ENCODE data around the gene CNTN5. TPM values are rescaled to one million over a fixed set of nuclear protein-coding genes. Genes with fewer than 3 reads are reported as not detected.

Gene CNTN5
- total and polyA plus RNA-seq, 10 of the 15 experiments (the other 5 are each of a cell fraction or from before 2014, with no cell fraction given): 0.01 TPM; not detected in 9

DNA sequence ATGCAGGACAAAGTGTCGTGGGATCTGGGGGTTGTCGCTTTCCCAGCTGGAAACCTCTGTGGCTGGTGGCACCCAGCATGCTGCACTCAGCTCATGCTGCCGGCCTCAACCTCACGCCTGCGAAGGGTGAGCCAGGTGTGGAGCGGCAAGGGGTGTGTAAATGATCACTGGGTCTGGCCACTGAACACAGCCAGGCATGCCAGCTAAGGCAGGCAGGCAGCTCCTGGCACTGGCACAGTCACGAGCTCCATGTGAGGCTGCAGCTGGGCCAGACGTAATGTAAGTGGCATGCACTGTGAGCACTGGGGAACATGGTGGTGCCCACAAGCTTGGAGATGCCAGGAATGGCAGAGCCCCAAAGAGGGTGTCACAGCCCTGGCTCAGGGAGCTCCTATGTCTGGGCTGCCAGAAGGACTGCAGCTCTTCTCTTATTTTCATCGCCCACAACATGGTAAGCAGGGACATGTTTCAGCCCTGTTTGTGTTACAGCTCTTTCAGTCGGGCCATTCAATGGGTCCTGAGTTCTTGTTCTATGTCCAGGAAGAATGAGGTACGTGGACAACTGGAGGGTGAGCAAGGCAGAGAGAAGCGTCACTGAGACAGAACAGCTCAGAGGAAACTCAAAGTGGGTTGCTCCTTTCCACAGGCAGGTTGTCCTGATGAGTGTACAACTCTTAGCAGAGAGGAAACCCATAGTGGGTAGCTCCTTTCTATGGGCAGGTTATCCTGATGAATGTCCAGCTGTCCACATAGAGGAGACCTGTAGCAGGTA lies 403.8 kb downstream of the CNTN5 start:
- in situ Hi-C loops (cut with MboI): no loop called here
- Histone ChIP-seq H3K4me3 (no peak overlapping the region), H2AFZ (ENCODE audit: control insufficient read depth, low read depth, low read length) (no peak overlapping the region), H3K4me1 (ENCODE audit: control insufficient read depth, insufficient read depth, low read length) (no peaks in the 10 kb centered on the region), H3K27ac (ENCODE audit: control insufficient read depth, insufficient read depth) (no peak overlapping the region), H4K20me1 (ENCODE audit: control insufficient read depth, insufficient read depth) (no peaks in the 10 kb centered on the region), H3K9ac (ENCODE audit: control insufficient read depth, insufficient read depth, low read length) (no peak overlapping the region), H3K36me3 (ENCODE audit: control insufficient read depth in 2 of 2, insufficient read depth in 2 of 2, low read length in 1 of 2) (no peaks in the 10 kb centered on the region), H3K27me3 (replicated peaks in 1 of 2; ENCODE audit: control insufficient read depth in 2 of 2, insufficient read depth in 2 of 2, low read length in 1 of 2) (no peaks in the 10 kb centered on the region), H3K4me2 (ENCODE audit: control insufficient read depth, insufficient read depth) (no peak overlapping the region), H3K9me3 (replicated peaks; ENCODE audit: control insufficient read depth, insufficient read depth, low read length) (no peaks in the 10 kb centered on the region), H3K79me2 (ENCODE audit: control insufficient read depth, insufficient read depth, low read length) (no peaks in the 10 kb centered on the region)
- ChIA-PET POLR2A (no interaction called here), SMC1A (ENCODE audit: uncharacterized antibody, unreplicated experiment) (no interaction called here), CTCF (interaction anchor here (1.2 kb wide), 1 partner anchor 13 kb away, joined by 3 read pairs; no protein-coding TSS in a partner anchor), RAD21 (ENCODE audit: unreplicated experiment) (no interaction called here)
- no peak for DNase-seq (ENCODE audit: low read depth, low spot score)
- no TSS peak for BruUV-seq (replicated peaks)
- FAIRE-seq: no peak
- intact Hi-C loops (cut with micrococcal nuclease; ENCODE audit: unreplicated experiment): no loop called here
- 48% methylated on average over 12 of the region's 12 CpGs for WGBS (ENCODE audit: insufficient coverage, insufficient replicate concordance, low lambda C conversion rate, missing lambda C conversion rate)
- ATAC-seq: no peak
- TF ChIP-seq, protein P1, sequence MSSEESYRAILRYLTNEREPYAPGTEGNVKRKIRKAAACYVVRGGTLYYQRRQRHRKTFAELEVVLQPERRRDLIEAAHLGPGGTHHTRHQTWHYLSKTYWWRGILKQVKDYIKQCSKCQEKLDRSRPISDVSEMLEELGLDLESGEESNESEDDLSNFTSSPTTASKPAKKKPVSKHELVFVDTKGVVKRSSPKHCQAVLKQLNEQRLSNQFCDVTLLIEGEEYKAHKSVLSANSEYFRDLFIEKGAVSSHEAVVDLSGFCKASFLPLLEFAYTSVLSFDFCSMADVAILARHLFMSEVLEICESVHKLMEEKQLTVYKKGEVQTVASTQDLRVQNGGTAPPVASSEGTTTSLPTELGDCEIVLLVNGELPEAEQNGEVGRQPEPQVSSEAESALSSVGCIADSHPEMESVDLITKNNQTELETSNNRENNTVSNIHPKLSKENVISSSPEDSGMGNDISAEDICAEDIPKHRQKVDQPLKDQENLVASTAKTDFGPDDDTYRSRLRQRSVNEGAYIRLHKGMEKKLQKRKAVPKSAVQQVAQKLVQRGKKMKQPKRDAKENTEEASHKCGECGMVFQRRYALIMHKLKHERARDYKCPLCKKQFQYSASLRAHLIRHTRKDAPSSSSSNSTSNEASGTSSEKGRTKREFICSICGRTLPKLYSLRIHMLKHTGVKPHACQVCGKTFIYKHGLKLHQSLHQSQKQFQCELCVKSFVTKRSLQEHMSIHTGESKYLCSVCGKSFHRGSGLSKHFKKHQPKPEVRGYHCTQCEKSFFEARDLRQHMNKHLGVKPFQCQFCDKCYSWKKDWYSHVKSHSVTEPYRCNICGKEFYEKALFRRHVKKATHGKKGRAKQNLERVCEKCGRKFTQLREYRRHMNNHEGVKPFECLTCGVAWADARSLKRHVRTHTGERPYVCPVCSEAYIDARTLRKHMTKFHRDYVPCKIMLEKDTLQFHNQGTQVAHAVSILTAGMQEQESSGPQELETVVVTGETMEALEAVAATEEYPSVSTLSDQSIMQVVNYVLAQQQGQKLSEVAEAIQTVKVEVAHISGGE (CRISPR knock-in tag; IDR thresholded peaks at IDR 0.05): no peak
- TF ChIP-seq EP300 (IDR thresholded peaks at IDR 0.05; ENCODE audit: borderline replicate concordance in 1 of 2, control insufficient read depth in 1 of 2, low read depth in 2 of 2, low read length in 2 of 2) (no peak), SUPT20H (IDR thresholded peaks at IDR 0.05; ENCODE audit: borderline replicate concordance, control insufficient read depth, low read depth, low read length) (no peak), GABPA (IDR thresholded peaks at IDR 0.05; ENCODE audit: low read depth) (no peak), MEF2B (IDR thresholded peaks at IDR 0.05; ENCODE audit: partially characterized antibody, poor library complexity, severe bottlenecking) (no peak), STAT3 (IDR thresholded peaks at IDR 0.05; ENCODE audit: low read depth, low read length) (no peak), CHD2 (IDR thresholded peaks at IDR 0.05; ENCODE audit: borderline replicate concordance, low read depth, low read length) (no peak)
- TF ChIP-seq, protein P2, sequence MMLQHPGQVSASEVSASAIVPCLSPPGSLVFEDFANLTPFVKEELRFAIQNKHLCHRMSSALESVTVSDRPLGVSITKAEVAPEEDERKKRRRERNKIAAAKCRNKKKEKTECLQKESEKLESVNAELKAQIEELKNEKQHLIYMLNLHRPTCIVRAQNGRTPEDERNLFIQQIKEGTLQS (IDR thresholded peaks at IDR 0.05; ENCODE audit: borderline replicate concordance, extremely low read depth, low read depth, low read length): no peak
- TF ChIP-seq, protein P3, sequence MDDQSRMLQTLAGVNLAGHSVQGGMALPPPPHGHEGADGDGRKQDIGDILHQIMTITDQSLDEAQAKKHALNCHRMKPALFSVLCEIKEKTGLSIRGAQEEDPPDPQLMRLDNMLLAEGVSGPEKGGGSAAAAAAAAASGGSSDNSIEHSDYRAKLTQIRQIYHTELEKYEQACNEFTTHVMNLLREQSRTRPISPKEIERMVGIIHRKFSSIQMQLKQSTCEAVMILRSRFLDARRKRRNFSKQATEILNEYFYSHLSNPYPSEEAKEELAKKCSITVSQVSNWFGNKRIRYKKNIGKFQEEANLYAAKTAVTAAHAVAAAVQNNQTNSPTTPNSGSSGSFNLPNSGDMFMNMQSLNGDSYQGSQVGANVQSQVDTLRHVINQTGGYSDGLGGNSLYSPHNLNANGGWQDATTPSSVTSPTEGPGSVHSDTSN (IDR thresholded peaks at IDR 0.05; ENCODE audit: insufficient replicate concordance, low read depth, low read length): no peak
- TF ChIP-seq, protein P4, sequence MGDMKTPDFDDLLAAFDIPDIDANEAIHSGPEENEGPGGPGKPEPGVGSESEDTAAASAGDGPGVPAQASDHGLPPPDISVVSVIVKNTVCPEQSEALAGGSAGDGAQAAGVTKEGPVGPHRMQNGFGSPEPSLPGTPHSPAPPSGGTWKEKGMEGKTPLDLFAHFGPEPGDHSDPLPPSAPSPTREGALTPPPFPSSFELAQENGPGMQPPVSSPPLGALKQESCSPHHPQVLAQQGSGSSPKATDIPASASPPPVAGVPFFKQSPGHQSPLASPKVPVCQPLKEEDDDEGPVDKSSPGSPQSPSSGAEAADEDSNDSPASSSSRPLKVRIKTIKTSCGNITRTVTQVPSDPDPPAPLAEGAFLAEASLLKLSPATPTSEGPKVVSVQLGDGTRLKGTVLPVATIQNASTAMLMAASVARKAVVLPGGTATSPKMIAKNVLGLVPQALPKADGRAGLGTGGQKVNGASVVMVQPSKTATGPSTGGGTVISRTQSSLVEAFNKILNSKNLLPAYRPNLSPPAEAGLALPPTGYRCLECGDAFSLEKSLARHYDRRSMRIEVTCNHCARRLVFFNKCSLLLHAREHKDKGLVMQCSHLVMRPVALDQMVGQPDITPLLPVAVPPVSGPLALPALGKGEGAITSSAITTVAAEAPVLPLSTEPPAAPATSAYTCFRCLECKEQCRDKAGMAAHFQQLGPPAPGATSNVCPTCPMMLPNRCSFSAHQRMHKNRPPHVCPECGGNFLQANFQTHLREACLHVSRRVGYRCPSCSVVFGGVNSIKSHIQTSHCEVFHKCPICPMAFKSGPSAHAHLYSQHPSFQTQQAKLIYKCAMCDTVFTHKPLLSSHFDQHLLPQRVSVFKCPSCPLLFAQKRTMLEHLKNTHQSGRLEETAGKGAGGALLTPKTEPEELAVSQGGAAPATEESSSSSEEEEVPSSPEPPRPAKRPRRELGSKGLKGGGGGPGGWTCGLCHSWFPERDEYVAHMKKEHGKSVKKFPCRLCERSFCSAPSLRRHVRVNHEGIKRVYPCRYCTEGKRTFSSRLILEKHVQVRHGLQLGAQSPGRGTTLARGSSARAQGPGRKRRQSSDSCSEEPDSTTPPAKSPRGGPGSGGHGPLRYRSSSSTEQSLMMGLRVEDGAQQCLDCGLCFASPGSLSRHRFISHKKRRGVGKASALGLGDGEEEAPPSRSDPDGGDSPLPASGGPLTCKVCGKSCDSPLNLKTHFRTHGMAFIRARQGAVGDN (IDR thresholded peaks at IDR 0.05): no peak
- TF ChIP-seq, protein P5, sequence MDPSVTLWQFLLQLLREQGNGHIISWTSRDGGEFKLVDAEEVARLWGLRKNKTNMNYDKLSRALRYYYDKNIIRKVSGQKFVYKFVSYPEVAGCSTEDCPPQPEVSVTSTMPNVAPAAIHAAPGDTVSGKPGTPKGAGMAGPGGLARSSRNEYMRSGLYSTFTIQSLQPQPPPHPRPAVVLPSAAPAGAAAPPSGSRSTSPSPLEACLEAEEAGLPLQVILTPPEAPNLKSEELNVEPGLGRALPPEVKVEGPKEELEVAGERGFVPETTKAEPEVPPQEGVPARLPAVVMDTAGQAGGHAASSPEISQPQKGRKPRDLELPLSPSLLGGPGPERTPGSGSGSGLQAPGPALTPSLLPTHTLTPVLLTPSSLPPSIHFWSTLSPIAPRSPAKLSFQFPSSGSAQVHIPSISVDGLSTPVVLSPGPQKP (IDR thresholded peaks at IDR 0.05; ENCODE audit: low read depth, low read length): no peak
